Keratinocyte (primary cell): Measurements from ENCODE around the gene KCNJ9. TPM values are rescaled to one million over a fixed set of nuclear protein-coding genes. Genes with fewer than 3 reads are reported as not detected.

Experiments used
- DNase-seq: peaks from one replicate; pipeline ENCODE4 v3.0.0-alpha.2; 2011; ENCODE audit warnings: low read depth, missing footprints, low spot score
- FAIRE-seq: peaks from 2 replicates; lab custom pipeline; 2011; peaks lifted over from hg19 to GRCh38; lab: Jason Lieb, UNC
- H2AFZ ChIP-seq: 2 replicates; pipeline ENCODE4 v1.6.0; 2012; ENCODE audit warnings: low read length, control low read depth, inconsistent platforms; ENCODE audit not compliant: control insufficient read depth
- H3K27ac ChIP-seq: 2 replicates; pipeline ENCODE4 v1.5.1; 2011; ENCODE audit warnings: low read length; ENCODE audit not compliant: control insufficient read depth, insufficient read depth
- H3K27me3 ChIP-seq: 3 replicates; pipeline ENCODE4 v1.6.0; 2011; ENCODE audit warnings: low read length; ENCODE audit not compliant: control insufficient read depth, insufficient read depth; ENCODE audit errors: extremely low read depth
- H3K36me3 ChIP-seq, 2 experiments: 2 replicates in 1 of 2; 3 replicates in 1 of 2; pipeline ENCODE4 v1.5.1; 2011; ENCODE audit warnings: low read length in 2 of 2, mild to moderate bottlenecking in 1 of 2; ENCODE audit not compliant: control insufficient read depth in 2 of 2, insufficient read depth in 2 of 2; ENCODE audit errors: extremely low read depth in 1 of 2
- H3K4me1 ChIP-seq: 3 replicates; pipeline ENCODE4 v1.5.1; 2011; ENCODE audit warnings: low read length; ENCODE audit not compliant: control insufficient read depth, insufficient read depth; ENCODE audit errors: extremely low read depth
- H3K4me2 ChIP-seq: 3 replicates; pipeline ENCODE4 v1.6.0; 2011; ENCODE audit warnings: low read depth, low read length; ENCODE audit not compliant: control insufficient read depth, insufficient read depth; ENCODE audit errors: extremely low read depth
- H3K4me3 ChIP-seq, 3 experiments: fragments of 200-600 bp in 1 of 3; sonication (generic) in 1 of 3; 2 replicates in 2 of 3; 3 replicates in 1 of 3; pipeline ENCODE4 v1.5.1; 2011 to 2016; ENCODE audit warnings: low read length in 3 of 3, mild to moderate bottlenecking in 3 of 3, control low read depth in 2 of 3, inconsistent platforms in 1 of 3, low read depth in 1 of 3, mixed read lengths in 1 of 3, mixed run types in 1 of 3, moderate library complexity in 1 of 3; ENCODE audit not compliant: control insufficient read depth in 2 of 3, insufficient read depth in 2 of 3; ENCODE audit errors: extremely low read depth in 1 of 3
- H3K79me2 ChIP-seq: 2 replicates; pipeline ENCODE4 v1.6.0; 2012; ENCODE audit warnings: low read length; ENCODE audit not compliant: control insufficient read depth, insufficient read depth
- H3K9ac ChIP-seq: 3 replicates; pipeline ENCODE4 v1.6.0; 2011; ENCODE audit warnings: low read length; ENCODE audit not compliant: control insufficient read depth, insufficient read depth; ENCODE audit errors: extremely low read depth
- H3K9me1 ChIP-seq: 3 replicates; pipeline ENCODE4 v1.6.0; 2011; ENCODE audit warnings: low read length; ENCODE audit not compliant: control insufficient read depth, insufficient read depth; ENCODE audit errors: extremely low read depth
- H3K9me3 ChIP-seq: 2 replicates; pipeline ENCODE4 v1.5.1; 2012; ENCODE audit warnings: low read depth, low read length; ENCODE audit not compliant: control insufficient read depth
- H4K20me1 ChIP-seq: 3 replicates; pipeline ENCODE4 v1.6.0; 2011; ENCODE audit warnings: low read length; ENCODE audit not compliant: control insufficient read depth, insufficient read depth; ENCODE audit errors: extremely low read depth
- CTCF ChIP-seq, 3 experiments: IDR thresholded peaks in 1 of 3; conservative IDR thresholded peaks in 1 of 3; optimal IDR thresholded peaks in 1 of 3; 2 replicates in 2 of 3; 3 replicates in 1 of 3; pipeline versions ENCODE3 to v1.5.1; 2011; ENCODE audit warnings: low read length in 3 of 3, mild to moderate bottlenecking in 3 of 3, moderate library complexity in 2 of 3, control low read depth in 1 of 3, inconsistent platforms in 1 of 3; ENCODE audit not compliant: insufficient read depth in 2 of 3; ENCODE audit errors: extremely low read depth in 1 of 3
- EZH2 ChIP-seq: IDR thresholded peaks from one replicate; pipeline ENCODE4 v1.6.1; 2012; ENCODE audit warnings: inconsistent platforms, mild to moderate bottlenecking, low read length, moderate library complexity
- dilution Hi-C: fragments of 300-500 bp; cut with MboI; formaldehyde crosslinking; loops from one replicate; pipeline ENCODE4 v1.7.0; 2020; ENCODE audit warnings: low sequenced_read_pairs; ENCODE audit not compliant: extremely low pct_ligation_motif_present
- polyA plus RNA-seq, 5 experiments: library from polyadenylated mRNA; depleted of rRNA in 3 of 5; stranded (reverse) in 3 of 5; stranded (forward) in 1 of 5; unstranded in 1 of 5; fragments of >200 nt; gene quantifications; 1 replicate in 1 of 5; 2 replicates in 3 of 5; 3 replicates in 1 of 5; pipeline versions ENCODE4 v1.2.1 to v1.2.3, GENCODE V29; 2011 to 2012; ENCODE audit warnings: missing spikeins in 2 of 5, low read depth in 1 of 5, low replicate concordance in 1 of 5

KCNJ9 gene
- polyA plus RNA-seq, 1 donor (not counting 4 experiments of a cell fraction or from before 2014, with no cell fraction given): not detected

DNA sequence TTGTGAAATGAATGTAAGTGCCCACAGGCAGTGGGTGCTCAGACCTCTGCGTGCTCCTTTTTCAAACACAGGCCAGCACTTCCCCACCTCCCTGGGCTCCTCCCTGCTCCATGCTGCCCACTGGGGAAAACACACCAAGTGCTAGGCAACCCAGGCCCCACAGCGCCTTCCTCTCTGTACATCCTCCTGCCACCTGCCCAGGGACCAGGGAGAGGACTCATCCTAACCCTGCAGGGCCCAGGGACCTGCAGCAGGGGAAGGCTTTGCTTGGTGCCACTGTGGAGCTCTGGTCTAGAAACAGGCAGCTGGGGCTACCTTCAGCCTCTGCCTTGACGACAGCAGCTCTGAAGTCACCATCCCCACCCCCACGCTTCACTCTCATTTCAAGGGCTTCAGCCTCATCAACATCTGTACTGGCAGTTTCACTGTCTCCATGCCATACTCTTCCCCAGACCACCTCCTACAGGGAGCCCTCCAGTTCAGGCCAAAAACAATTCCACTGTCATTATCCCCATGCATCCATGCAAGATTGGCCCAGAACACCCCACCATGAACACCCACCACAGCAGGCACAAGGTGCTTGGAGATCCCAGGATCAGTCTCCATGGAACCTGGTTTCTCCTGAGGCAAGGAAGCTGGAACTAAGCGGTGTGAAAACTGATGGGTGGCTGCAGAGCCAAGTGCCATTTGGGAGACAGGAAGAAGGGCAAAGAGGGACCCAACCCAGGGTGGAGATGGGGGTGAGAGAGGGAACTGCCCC, 16.0 kb downstream of the KCNJ9 start:
- Histone ChIP-seq H3K9ac (peak overlapping the region; percentile 79), H3K9me1 (peaks cover 3% of the 10 kb centered on the region), H3K4me1 (peaks cover 24% of the 10 kb centered on the region), H3K27ac (peak overlapping the region; percentile 34), H3K27me3 (no peaks in the 10 kb centered on the region), H3K36me3 (peaks cover 3 to 11% of the 10 kb centered on the region in 2 experiments), H3K9me3 (no peaks in the 10 kb centered on the region), H3K79me2 (peaks cover 9% of the 10 kb centered on the region), H2AFZ (no peak overlapping the region), H4K20me1 (no peaks in the 10 kb centered on the region), H3K4me2 (peak overlapping the region; percentile 88), H3K4me3 (peak overlapping the region; percentile 66 to 79 (median 75))
- DNase-seq (no peak), FAIRE-seq (no peak)
- dilution Hi-C loops: no loop called here
- no peak for TF ChIP-seq CTCF (optimal IDR thresholded peaks at IDR 0.05 in 1 of 3, IDR thresholded peaks at IDR 0.05 in 1 of 3, conservative IDR thresholded peaks at IDR 0.05 in 1 of 3; ENCODE audit: extremely low read depth in 1 of 3, insufficient read depth in 2 of 3, low read length in 3 of 3)
- TF ChIP-seq EZH2: no peak

DNA sequence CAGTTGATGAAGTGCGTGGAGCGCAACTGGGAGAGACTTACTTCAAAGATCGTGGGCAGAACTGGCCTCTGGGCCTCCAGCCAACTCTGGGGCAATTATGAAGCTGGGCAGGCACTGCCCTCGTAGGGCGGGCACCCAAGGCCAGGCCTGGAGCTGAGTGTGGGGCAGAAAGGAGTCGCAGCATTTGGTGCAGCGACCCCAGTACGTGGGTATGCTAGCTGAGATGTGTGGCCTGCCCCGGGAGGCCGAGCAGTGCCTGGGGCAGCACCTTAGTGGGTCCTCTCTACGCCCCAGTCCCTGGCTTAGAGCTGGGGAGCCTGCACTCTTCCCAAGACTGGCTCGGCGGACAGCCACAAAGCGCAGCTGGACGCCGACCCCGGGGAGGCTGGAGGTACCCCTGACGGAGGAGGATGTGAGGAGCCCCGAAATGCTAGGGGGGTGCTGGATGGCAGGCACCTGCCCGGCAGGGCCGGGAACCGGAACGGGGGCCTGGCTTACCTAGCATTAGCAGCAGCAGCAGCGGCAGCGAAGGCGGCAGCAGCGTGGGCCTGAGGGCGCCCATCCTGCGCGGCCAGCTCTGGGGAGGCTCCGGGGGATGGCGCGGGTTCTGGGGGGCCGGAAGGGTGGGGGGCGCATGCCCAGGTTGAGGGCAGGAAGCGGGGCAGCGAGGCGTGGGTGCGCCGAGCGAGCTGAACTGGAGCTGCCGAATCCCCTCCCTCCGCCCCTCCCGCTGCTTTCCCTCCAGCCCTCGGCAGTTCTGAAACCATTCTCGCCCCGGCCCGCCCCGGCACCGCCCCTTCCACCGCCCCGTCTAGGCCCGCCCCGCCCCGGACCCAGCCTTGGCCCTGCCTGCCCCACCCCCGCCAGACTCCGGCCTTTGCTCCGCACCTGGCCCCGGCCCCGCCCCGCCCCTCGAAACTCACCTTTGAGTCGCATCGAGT, 16.8 kb downstream of the KCNJ9 start, which contains the start of gene IGSF8:
Gene IGSF8 (minus strand): TSS at position 709 of the 941 bp plus-strand sequence. CDS start 147 bp downstream, at position 562.
- Histone ChIP-seq H3K9me3 (no peaks in the 10 kb centered on the region), H3K4me1 (peaks cover 24% of the 10 kb centered on the region), H3K27me3 (no peaks in the 10 kb centered on the region), H3K27ac (peak within 1 kb of the TSS; percentile 27), H3K4me2 (peak within 1 kb of the TSS; percentile 88), H3K36me3 (peaks cover 3 to 4% of the 10 kb centered on the region in 2 experiments), H3K4me3 (peak within 1 kb of the TSS; percentile 66 to 79 (median 75)), H3K9me1 (peaks cover 3% of the 10 kb centered on the region), H4K20me1 (no peaks in the 10 kb centered on the region), H3K9ac (peak within 1 kb of the TSS; percentile 79), H2AFZ (peak within 1 kb of the TSS; percentile 61), H3K79me2 (peaks cover 9% of the 10 kb centered on the region)
- dilution Hi-C loops: no loop called here
- TF ChIP-seq CTCF (optimal IDR thresholded peaks at IDR 0.05 in 1 of 3, IDR thresholded peaks at IDR 0.05 in 1 of 3, conservative IDR thresholded peaks at IDR 0.05 in 1 of 3; ENCODE audit: extremely low read depth in 1 of 3, insufficient read depth in 2 of 3, low read length in 3 of 3) (no peak), EZH2 (no peak)
- FAIRE-seq (no peak), DNase-seq (peak; percentile 32)
